ENCODE results near the gene PSTPIP1. TPM values are rescaled to one million over a fixed set of nuclear protein-coding genes. Genes with fewer than 3 reads are reported as not detected.

The PSTPIP1 gene
- total and polyA plus RNA-seq, 2 of the 4 experiments (the other 2 are of a cell fraction): 0.36 to 1.1 TPM

DNA sequence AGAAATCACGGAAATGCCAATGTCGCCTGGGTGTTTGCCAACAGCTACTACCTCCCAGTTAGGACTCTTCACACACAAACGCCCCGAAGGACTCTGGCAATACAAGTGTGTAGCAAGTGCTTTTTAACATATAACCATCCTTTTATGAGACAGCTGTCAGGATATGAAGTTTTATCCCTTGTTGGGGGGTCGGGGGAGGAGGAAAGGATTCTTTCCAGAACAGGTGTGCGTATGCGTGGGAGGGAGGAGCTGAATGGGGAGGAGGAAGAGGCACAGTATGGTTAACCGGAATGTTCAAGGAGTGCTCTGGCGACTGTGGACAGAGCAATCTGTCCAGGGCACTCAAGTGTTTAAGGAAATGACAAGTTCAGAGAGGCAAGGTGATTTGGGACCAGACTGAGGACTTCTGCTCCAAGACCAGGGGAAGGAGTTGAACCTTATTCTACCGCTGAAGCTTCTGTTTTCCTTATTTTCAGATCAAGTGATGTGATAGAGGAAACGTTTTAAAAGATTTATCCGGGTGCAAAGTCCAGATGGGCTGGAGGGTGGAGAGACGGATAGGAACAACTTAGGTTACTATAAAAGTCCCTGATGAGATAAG, 74.7 kb downstream of the PSTPIP1 start:
- dilution Hi-C loops (cut with HindIII; ENCODE audit: low sequenced_read_pairs, unreplicated experiment) (no loop called here), in situ Hi-C loops (cut with MboI; ENCODE audit: low sequenced_read_pairs) (no loop called here), intact Hi-C loops (cut with micrococcal nuclease) (no loop called here)
- Histone ChIP-seq H2AK5ac (ENCODE audit: low read depth, low read length) (peak overlapping the region; percentile 57; the same call in 1 of the 2 replicates), H4K91ac (ENCODE audit: insufficient read depth, low read depth, low read length) (no peak overlapping the region), H2BK5ac (ENCODE audit: low read depth, low read length, poor library complexity, severe bottlenecking) (no peak overlapping the region), H3K4ac (ENCODE audit: low read depth, low read length) (peak overlapping the region; percentile 14), H3K14ac (replicated peaks; ENCODE audit: low read depth, low read length) (peak overlapping the region; percentile 75), H3K36me3 (ENCODE audit: control insufficient read depth, insufficient read depth, low read length) (0 out of 2 replicates have a peak, but pooled peaks cover 2% of the 10 kb centered on the region), H2BK15ac (ENCODE audit: low read depth, low read length) (0 out of 3 replicates have a peak overlapping the region, but pooled peaks have one; percentile 13), H3K9ac (ENCODE audit: low read depth, low read length) (peak overlapping the region; percentile 95), H3K9me3 (ENCODE audit: control insufficient read depth, insufficient read depth, low read length) (no peaks in the 10 kb centered on the region), H3K18ac (ENCODE audit: low read depth, low read length) (no peak overlapping the region), H2AK9ac (replicated peaks; ENCODE audit: low read depth, low read length, poor library complexity) (no peak overlapping the region), H3K79me1 (ENCODE audit: low read depth in 1 of 2, low read length in 2 of 2) (peaks cover 15 to 49% of the 10 kb centered on the region in 2 experiments), H2BK120ac (ENCODE audit: low read depth, low read length) (no peak overlapping the region), H4K8ac (ENCODE audit: low read depth in 2 of 2, low read length in 2 of 2) (no peak overlapping the region), H3K27me3 (ENCODE audit: control insufficient read depth, insufficient read depth, low read length) (peaks cover 5% of the 10 kb centered on the region; the same call in 1 of the 2 replicates), H3K4me3 (ENCODE audit: insufficient read depth, low read depth, low read length) (peak overlapping the region; percentile 80), H3K4me2 (ENCODE audit: low read depth, low read length) (peak overlapping the region; percentile 98), H3K27ac (ENCODE audit: insufficient read depth, low read length) (no peak overlapping the region; the same call in 1 of the 2 replicates), H3K4me1 (ENCODE audit: control insufficient read depth, insufficient read depth, low read length) (peaks cover 9% of the 10 kb centered on the region; the same call in 1 of the 2 replicates), H3K56ac (ENCODE audit: extremely low read depth, insufficient read depth, low read length) (peak overlapping the region; percentile 57; the same call in 1 of the 2 replicates), H3K9me1 (ENCODE audit: insufficient read depth, low read length) (peaks cover 6% of the 10 kb centered on the region), H2BK20ac (ENCODE audit: low read depth, low read length) (no peak overlapping the region), H4K5ac (ENCODE audit: low read depth, low read length) (no peak overlapping the region), H4K20me1 (ENCODE audit: insufficient read depth, low read length) (peaks cover 41% of the 10 kb centered on the region), H3K23ac (ENCODE audit: low read depth, low read length) (peak overlapping the region; percentile 80; the same call in 1 of the 2 replicates), H2AFZ (replicated peaks; ENCODE audit: low read length, poor library complexity) (no peak overlapping the region)
- POLR2A ChIA-PET (ENCODE audit: unreplicated experiment): no interaction called here
- TF ChIP-seq RAD21 (IDR thresholded peaks at IDR 0.05; ENCODE audit: low read length) (no peak), MAZ (IDR thresholded peaks at IDR 0.05; ENCODE audit: borderline replicate concordance, low read depth, low read length) (no peak), POLR2A (IDR thresholded peaks at IDR 0.05; ENCODE audit: low read depth, low read length) (no peak), MAFK (IDR thresholded peaks at IDR 0.05; ENCODE audit: low read depth, low read length) (no peak), BHLHE40 (IDR thresholded peaks at IDR 0.05; ENCODE audit: low read depth, low read length) (no peak), CEBPB (IDR thresholded peaks at IDR 0.05; ENCODE audit: low read depth, low read length) (no peak), FOS (IDR thresholded peaks at IDR 0.05; ENCODE audit: low read depth, low read length) (no peak), SMC3 (IDR thresholded peaks at IDR 0.05; ENCODE audit: low read depth, low read length) (no peak), MXI1 (IDR thresholded peaks at IDR 0.05; ENCODE audit: borderline replicate concordance, low read depth, low read length) (no peak), CHD1 (IDR thresholded peaks at IDR 0.05; ENCODE audit: low read depth, low read length) (no peak), RCOR1 (IDR thresholded peaks at IDR 0.05; ENCODE audit: insufficient replicate concordance, low read length) (no peak)
- TF ChIP-seq, protein P1, sequence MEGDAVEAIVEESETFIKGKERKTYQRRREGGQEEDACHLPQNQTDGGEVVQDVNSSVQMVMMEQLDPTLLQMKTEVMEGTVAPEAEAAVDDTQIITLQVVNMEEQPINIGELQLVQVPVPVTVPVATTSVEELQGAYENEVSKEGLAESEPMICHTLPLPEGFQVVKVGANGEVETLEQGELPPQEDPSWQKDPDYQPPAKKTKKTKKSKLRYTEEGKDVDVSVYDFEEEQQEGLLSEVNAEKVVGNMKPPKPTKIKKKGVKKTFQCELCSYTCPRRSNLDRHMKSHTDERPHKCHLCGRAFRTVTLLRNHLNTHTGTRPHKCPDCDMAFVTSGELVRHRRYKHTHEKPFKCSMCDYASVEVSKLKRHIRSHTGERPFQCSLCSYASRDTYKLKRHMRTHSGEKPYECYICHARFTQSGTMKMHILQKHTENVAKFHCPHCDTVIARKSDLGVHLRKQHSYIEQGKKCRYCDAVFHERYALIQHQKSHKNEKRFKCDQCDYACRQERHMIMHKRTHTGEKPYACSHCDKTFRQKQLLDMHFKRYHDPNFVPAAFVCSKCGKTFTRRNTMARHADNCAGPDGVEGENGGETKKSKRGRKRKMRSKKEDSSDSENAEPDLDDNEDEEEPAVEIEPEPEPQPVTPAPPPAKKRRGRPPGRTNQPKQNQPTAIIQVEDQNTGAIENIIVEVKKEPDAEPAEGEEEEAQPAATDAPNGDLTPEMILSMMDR (conservative IDR thresholded peaks at IDR 0.05; ENCODE audit: low read depth, low read length): no peak
- TF ChIP-seq, protein P2, sequence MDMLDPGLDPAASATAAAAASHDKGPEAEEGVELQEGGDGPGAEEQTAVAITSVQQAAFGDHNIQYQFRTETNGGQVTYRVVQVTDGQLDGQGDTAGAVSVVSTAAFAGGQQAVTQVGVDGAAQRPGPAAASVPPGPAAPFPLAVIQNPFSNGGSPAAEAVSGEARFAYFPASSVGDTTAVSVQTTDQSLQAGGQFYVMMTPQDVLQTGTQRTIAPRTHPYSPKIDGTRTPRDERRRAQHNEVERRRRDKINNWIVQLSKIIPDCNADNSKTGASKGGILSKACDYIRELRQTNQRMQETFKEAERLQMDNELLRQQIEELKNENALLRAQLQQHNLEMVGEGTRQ (IDR thresholded peaks at IDR 0.05; ENCODE audit: low read depth, low read length): no peak
- TF ChIP-seq, protein P3, sequence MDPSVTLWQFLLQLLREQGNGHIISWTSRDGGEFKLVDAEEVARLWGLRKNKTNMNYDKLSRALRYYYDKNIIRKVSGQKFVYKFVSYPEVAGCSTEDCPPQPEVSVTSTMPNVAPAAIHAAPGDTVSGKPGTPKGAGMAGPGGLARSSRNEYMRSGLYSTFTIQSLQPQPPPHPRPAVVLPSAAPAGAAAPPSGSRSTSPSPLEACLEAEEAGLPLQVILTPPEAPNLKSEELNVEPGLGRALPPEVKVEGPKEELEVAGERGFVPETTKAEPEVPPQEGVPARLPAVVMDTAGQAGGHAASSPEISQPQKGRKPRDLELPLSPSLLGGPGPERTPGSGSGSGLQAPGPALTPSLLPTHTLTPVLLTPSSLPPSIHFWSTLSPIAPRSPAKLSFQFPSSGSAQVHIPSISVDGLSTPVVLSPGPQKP (IDR thresholded peaks at IDR 0.05; ENCODE audit: borderline replicate concordance, low read depth, low read length): no peak
- ATAC-seq (ENCODE audit: low read depth) (no peak), DNase-seq (no peak)
- BruUV-seq (replicated peaks): no TSS peak
- WGBS, 2 experiments (ENCODE audit: extremely low coverage in 2 of 2, insufficient read length in 1 of 2): 41% methylated on average over 4 of the region's 13 CpGs; no CpG with 5 or more reads in 1 of the 2 experiments
- CTCF ChIA-PET: no interaction called here
